ENCODE data around the gene IFT27.

The IFT27 gene

DNA sequence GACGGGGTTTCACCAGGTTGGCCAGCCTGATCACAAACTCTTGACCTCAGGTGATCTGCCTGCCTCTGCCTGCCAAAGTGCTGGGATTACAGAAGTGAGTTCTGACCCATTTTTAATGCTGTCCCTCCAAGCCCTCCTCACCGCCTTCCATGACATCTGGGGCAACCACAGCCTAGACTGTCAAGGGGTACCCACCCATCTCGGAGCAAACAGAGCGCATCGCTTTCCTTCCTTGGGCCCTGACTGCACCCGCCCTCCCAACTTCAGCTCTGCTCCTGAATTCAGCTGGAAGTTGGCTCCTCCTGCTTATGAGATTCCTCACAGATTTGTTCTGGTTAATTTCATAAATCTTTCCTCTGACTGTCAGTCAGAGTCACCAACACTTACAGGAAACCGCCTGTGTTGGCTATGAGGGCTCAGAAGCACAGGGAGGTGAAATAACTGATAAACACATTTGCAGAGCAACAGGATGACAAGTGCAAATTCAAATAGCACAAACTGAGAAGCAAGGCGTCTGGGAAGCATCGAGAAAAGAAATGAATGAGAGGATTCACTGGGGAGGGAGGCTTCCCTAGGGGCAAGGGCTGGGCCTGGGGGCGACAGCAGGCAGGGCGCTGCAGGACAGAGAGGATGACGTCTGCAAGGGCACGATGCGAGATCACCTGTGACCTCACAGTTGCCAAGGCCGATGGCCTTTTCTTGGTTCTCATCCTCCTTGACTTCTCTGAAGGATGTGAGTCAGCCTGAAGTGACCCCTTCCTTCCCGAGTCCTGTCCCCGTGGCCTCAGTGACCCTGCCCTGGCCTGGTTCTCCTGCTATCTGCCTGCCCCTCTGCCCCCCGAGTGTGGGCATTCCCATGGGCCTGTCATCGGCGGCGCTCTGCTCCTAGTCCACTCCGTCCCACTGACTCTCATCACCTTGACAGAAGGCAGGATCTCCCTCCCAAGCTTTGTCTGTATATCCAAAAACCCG, 6.1 kb downstream of the IFT27 start:
- Histone ChIP-seq H3K36me3 (ENCODE audit: insufficient read depth, insufficient read length, low read length) (peaks cover 24% of the 10 kb centered on the region), H3K27me3 (ENCODE audit: insufficient read depth, insufficient read length) (no peaks in the 10 kb centered on the region), H3K4me3 (ENCODE audit: insufficient read length, low read depth) (no peak overlapping the region), H3K9ac (ENCODE audit: insufficient read length, low read depth) (no peak overlapping the region), H3K4me1 (ENCODE audit: insufficient read depth, insufficient read length) (peaks cover 9% of the 10 kb centered on the region), H3K9me3 (ENCODE audit: insufficient read depth, low read length) (no peaks in the 10 kb centered on the region)
- DNase-seq (ENCODE audit: low read depth, low spot score), result no peak
- no peak for TF ChIP-seq YY1 (IDR thresholded peaks at IDR 0.05; ENCODE audit: insufficient read depth, insufficient read length)
- no peak for TF ChIP-seq ZNF274 (IDR thresholded peaks at IDR 0.05; ENCODE audit: low read depth, low read length)
- TF ChIP-seq SUZ12 (IDR thresholded peaks at IDR 0.05; ENCODE audit: extremely low read depth, insufficient read depth, insufficient read length), result no peak

DNA sequence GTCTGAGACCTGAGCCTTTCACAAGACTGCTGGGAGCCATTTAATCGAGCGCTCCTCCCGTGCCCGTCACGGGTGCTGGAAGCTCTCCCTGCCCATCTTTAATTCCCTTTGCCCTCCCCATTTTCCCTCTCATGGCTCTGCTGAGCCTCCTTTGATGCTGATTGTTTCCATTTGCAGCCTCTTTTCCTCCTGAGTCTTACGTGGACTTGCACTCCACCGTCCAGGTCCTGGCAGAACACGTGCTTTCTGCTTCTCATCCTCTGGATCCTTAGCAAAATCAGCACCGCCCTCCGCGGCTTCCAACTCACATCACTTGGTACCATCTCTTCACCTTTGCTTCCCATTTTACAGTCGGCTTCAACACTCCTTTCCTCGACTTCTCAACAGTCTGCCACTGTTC, 7.3 kb downstream of the IFT27 start:
- DNase-seq (ENCODE audit: low read depth, low spot score), result no peak
- peaks cover 31% of the 10 kb centered on the region for H3K36me3 ChIP-seq (ENCODE audit: insufficient read depth, insufficient read length, low read length)
- no peak overlapping the region for H3K9ac ChIP-seq (ENCODE audit: insufficient read length, low read depth)
- no peaks in the 10 kb centered on the region for H3K27me3 ChIP-seq (ENCODE audit: insufficient read depth, insufficient read length)
- H3K4me1 ChIP-seq (ENCODE audit: insufficient read depth, insufficient read length), result peaks cover 9% of the 10 kb centered on the region
- no peak for TF ChIP-seq ZNF274 (IDR thresholded peaks at IDR 0.05; ENCODE audit: low read depth, low read length)
- no peak overlapping the region for H3K4me3 ChIP-seq (ENCODE audit: insufficient read length, low read depth)
- no peaks in the 10 kb centered on the region for H3K9me3 ChIP-seq (ENCODE audit: insufficient read depth, low read length)

DNA sequence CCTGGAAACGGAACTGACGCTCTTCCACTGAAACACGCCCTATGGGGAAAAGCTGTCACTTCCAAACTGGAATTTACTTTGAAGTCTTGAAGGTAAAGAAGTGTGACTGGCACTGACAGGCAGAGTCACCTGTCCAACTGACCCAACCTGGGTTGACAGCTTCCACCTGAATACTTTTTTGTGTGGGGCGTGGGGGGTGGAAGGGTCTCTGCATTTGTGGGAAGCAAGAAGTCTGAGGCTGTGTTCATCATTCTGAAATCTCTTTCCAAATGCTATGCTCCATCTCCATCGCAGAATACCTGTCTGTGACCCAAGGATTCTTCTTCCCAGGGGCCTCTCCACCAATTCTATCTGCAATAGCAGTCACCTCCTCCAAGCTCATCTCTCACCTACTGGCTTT, 7.8 kb downstream of the IFT27 start:
- Histone ChIP-seq H3K9me3 (ENCODE audit: insufficient read depth, low read length) (peaks cover 2% of the 10 kb centered on the region; the same call in 1 of the 2 replicates), H3K4me3 (ENCODE audit: insufficient read length, low read depth) (no peak overlapping the region), H3K36me3 (ENCODE audit: insufficient read depth, insufficient read length, low read length) (peaks cover 36% of the 10 kb centered on the region), H3K27me3 (ENCODE audit: insufficient read depth, insufficient read length) (no peaks in the 10 kb centered on the region), H3K4me1 (ENCODE audit: insufficient read depth, insufficient read length) (peaks cover 9% of the 10 kb centered on the region), H3K9ac (ENCODE audit: insufficient read length, low read depth) (no peak overlapping the region)
- DNase-seq (ENCODE audit: low read depth, low spot score), result no peak
- TF ChIP-seq YY1 (IDR thresholded peaks at IDR 0.05; ENCODE audit: insufficient read depth, insufficient read length), result no peak
- no peak for TF ChIP-seq SUZ12 (IDR thresholded peaks at IDR 0.05; ENCODE audit: extremely low read depth, insufficient read depth, insufficient read length)
- no peak for TF ChIP-seq ZNF274 (IDR thresholded peaks at IDR 0.05; ENCODE audit: low read depth, low read length)

DNA sequence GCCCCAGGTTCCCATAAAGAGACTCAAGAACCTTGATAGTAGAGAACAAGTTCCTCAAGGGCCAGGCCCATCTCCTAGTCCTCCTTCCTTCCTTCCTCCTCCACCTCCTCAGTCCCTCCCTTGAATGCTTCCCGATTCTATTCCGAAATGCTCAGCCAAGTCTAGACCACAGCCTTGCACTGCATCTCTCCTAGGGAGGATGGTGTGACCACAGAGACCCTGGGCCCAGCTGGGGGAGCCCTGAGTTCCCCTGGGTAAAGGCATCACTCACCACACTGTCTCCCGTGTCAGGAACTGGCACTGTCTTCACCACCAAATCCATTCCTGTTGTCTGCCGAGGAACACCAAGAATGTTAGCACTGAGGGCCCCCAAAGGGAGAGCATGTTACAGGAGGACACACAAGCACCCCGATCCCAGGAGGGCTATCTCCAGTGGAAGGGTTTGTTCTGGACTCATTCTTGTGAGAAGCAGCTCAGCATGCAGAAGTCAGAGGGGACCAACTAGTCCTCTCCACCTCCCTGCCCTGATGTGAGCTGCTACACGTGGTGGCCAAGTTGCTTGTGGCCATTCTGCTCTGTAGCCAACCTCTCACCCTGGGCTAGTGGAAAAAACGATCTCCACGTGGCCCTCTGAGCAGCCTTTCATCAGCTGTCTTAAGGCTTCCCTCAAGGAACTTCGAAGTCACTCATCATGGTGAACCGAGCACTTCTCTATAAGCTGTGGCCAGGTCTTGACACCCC, 8.7 kb downstream of the IFT27 start:
- H3K9ac ChIP-seq (ENCODE audit: insufficient read length, low read depth), result no peak overlapping the region
- peaks cover 9% of the 10 kb centered on the region for H3K4me1 ChIP-seq (ENCODE audit: insufficient read depth, insufficient read length)
- DNase-seq (ENCODE audit: low read depth, low spot score), result no peak
- H3K4me3 ChIP-seq (ENCODE audit: insufficient read length, low read depth), result no peak overlapping the region
- H3K36me3 ChIP-seq (ENCODE audit: insufficient read depth, insufficient read length, low read length), result peaks cover 42% of the 10 kb centered on the region
- TF ChIP-seq YY1 (IDR thresholded peaks at IDR 0.05; ENCODE audit: insufficient read depth, insufficient read length) (no peak), SUZ12 (IDR thresholded peaks at IDR 0.05; ENCODE audit: extremely low read depth, insufficient read depth, insufficient read length) (no peak), ZNF274 (IDR thresholded peaks at IDR 0.05; ENCODE audit: low read depth, low read length) (no peak)
- H3K27me3 ChIP-seq (ENCODE audit: insufficient read depth, insufficient read length), result no peaks in the 10 kb centered on the region
- H3K9me3 ChIP-seq (ENCODE audit: insufficient read depth, low read length), result peaks cover 7% of the 10 kb centered on the region; the same call in 1 of the 2 replicates

DNA sequence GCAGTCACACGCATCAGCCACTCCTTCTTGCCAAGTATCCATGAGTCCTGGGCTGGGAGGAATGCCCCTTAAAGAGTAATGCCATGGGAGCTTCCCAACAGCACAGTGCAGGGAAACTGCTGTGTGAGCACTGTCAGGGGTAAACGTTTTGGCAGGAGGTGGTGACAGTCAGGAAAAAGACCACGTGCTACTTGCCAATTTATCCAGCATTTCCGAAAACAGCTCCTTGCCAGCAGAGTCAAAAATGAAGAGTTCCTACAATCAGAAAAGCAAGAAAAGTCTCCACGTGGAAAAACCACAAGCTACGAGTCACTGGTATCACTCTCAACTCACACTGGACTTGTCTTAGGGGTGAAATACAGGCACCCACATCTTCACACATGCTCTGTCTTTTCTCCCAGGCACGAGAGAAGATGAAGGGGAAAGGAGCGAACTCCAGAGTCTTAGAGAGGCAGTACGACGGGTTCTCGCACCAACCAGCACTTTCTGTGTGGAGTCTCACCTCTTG, 9.9 kb downstream of the IFT27 start:
- TF ChIP-seq YY1 (IDR thresholded peaks at IDR 0.05; ENCODE audit: insufficient read depth, insufficient read length), result no peak
- peaks cover 6% of the 10 kb centered on the region for H3K4me1 ChIP-seq (ENCODE audit: insufficient read depth, insufficient read length)
- H3K9me3 ChIP-seq (ENCODE audit: insufficient read depth, low read length), result peaks cover 7% of the 10 kb centered on the region; the same call in 1 of the 2 replicates
- no peak for DNase-seq (ENCODE audit: low read depth, low spot score)
- no peak overlapping the region for H3K4me3 ChIP-seq (ENCODE audit: insufficient read length, low read depth)
- no peaks in the 10 kb centered on the region for H3K27me3 ChIP-seq (ENCODE audit: insufficient read depth, insufficient read length)
- H3K9ac ChIP-seq (ENCODE audit: insufficient read length, low read depth), result no peak overlapping the region
- H3K36me3 ChIP-seq (ENCODE audit: insufficient read depth, insufficient read length, low read length), result peaks cover 48% of the 10 kb centered on the region

DNA sequence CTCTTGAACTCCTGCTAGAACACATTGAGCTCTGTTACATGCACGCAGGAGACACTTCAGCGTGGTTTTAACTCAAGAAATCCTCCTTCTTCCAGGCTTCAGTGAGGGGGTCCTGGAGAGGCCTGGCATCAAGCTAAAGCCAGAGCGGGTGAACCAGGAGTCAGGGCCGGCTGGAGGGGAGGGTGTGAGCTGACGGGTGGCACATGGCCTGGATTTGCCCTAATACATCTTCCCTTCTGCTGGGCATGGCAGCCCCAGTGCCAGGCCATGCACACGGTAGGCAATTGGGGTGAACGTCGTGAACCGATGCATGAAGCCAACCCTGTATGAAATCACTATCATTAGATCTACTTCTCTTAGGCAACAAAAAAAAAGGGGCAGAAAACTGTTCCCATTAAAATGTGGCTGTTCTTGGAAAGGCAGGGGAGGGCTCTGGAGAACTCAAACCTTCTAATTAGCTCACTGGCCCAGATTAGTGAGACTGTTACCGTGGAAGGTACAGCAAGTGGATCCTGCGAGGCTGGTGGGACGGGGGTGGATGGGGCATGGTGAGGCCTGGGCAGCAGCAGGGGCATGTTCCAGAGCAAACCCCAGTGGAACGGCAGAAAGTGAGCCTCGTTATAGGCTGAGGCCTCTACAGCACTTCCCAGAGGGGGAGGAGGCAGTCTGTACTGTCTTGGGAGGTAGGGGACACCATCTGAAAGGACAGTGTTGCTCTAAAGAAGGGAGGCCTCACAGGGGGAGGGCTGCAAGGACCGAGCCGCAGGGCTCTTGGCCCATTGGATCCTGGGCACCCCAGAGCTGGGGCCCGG, 10.6 kb downstream of the IFT27 start:
- no peak overlapping the region for H3K4me3 ChIP-seq (ENCODE audit: insufficient read length, low read depth)
- H3K9ac ChIP-seq (ENCODE audit: insufficient read length, low read depth), result no peak overlapping the region

More for the DNA sequence above, 10.6 kb downstream of the IFT27 start:
- no peak for DNase-seq (ENCODE audit: low read depth, low spot score)
- TF ChIP-seq ZNF274 (IDR thresholded peaks at IDR 0.05; ENCODE audit: low read depth, low read length), result no peak
- no peak for TF ChIP-seq SUZ12 (IDR thresholded peaks at IDR 0.05; ENCODE audit: extremely low read depth, insufficient read depth, insufficient read length)
- no peak for TF ChIP-seq YY1 (IDR thresholded peaks at IDR 0.05; ENCODE audit: insufficient read depth, insufficient read length)
- peaks cover 2% of the 10 kb centered on the region for H3K4me1 ChIP-seq (ENCODE audit: insufficient read depth, insufficient read length)
- no peaks in the 10 kb centered on the region for H3K27me3 ChIP-seq (ENCODE audit: insufficient read depth, insufficient read length)
- H3K9me3 ChIP-seq (ENCODE audit: insufficient read depth, low read length), result peaks cover 7% of the 10 kb centered on the region; the same call in 1 of the 2 replicates
- H3K36me3 ChIP-seq (ENCODE audit: insufficient read depth, insufficient read length, low read length), result peaks cover 50% of the 10 kb centered on the region

Measured in NT2/D1 (cell line).